Activated naive CD8-positive, alpha-beta T cell treated with anti-CD3 and anti-CD28 coated beads for 36 hours (primary cell): ENCODE results near the gene ALS2CL. TPM values are rescaled to one million over a fixed set of nuclear protein-coding genes. Genes with fewer than 3 reads are reported as not detected.

Experiments
- DNase-seq: peaks from one replicate; pipeline ENCODE4 v3.0.0; 2021
- H3K27ac Mint-ChIP-seq: one replicate; pipeline ENCODE4 v1.8.0; 2022; ENCODE audit warnings: mild to moderate bottlenecking, moderate library complexity, mixed read lengths
- H3K27me3 Mint-ChIP-seq: one replicate; pipeline ENCODE4 v1.8.0; 2022; ENCODE audit warnings: mild to moderate bottlenecking, mixed read lengths
- H3K36me3 Mint-ChIP-seq: one replicate; pipeline ENCODE4 v1.8.0; 2021; ENCODE audit warnings: mild to moderate bottlenecking, mixed read lengths
- H3K4me1 Mint-ChIP-seq: one replicate; pipeline ENCODE4 v1.8.0; 2021; ENCODE audit warnings: mixed read lengths
- H3K4me3 Mint-ChIP-seq: one replicate; pipeline ENCODE4 v1.8.0; 2022; ENCODE audit warnings: mild to moderate bottlenecking, moderate library complexity, mixed read lengths
- H3K9me3 Mint-ChIP-seq: one replicate; pipeline ENCODE4 v1.8.0; 2022; ENCODE audit warnings: mixed read lengths
- total RNA-seq, 2 experiments: library from RNA; stranded (reverse); gene quantifications; one replicate each; pipeline ENCODE4 v1.2.3, GENCODE V29; 2021

Gene ALS2CL
- total RNA-seq, 2 experiments from 2014 or later, result 1.3 TPM

DNA sequence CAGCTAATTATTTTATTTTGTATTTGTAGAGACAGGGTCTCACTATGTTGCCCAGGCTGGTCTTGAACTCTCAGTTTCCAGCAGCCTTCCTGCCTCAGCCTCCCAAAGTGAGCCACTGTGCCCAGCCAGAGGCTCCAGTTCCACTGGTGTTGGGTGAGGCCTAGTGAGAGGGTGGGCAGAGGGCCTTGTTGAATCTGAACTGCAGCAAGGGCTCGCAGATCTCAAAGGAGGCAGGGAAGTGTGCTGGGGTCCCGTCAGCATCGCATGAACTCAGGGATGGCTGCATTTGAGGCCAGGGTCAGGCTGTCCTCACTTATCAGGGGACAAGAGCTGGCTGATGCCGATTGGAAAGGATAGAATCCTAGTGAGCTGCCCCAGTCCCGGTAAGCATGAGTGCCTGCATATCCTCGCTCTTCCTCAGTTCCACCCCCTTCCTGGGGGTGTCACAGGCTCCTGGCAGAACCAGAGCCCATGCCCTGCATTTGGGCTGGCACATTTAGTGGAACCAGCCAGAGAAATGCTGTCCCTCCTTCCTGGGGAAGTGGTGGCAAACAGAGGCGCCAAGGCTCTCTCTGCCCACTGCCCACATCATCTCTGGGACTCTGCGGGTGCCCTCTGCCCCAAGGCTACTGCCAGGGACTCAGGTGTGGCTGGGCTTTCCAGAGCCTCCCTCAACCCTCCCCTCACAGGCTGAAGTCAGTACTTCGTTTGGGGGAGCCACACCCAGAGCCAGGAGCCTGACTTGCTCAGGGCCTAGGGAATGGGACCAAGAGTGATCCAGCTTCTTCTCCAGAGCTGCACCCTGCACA is 24.1 kb downstream of the ALS2CL start:
- H3K27ac Mint-ChIP-seq, result no peak overlapping the region
- H3K36me3 Mint-ChIP-seq, result no peaks in the 10 kb centered on the region
- DNase-seq, result no peak
- H3K4me1 Mint-ChIP-seq, result no peaks in the 10 kb centered on the region
- no peak overlapping the region for H3K4me3 Mint-ChIP-seq
- H3K9me3 Mint-ChIP-seq, result no peaks in the 10 kb centered on the region
- no peaks in the 10 kb centered on the region for H3K27me3 Mint-ChIP-seq

DNA sequence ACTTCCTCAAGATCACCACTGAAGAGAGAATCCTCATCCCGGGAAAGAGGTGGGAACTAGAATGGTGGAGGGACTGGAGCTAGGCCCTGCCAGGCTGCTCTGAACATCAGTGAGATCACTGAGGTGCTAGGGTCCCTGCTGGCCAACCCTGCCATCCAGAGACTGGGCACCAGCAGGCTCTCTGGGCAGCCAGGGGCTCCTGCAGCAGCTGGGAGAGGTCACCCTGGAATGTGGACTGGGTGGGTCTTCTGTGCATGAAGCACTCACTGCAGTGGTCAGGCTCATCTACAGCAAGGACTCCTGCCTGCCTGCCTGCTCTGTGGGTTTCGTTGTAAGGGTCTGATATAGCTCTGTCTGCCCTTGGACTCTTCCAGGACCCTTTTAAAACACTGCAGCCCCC is 24.9 kb downstream of the ALS2CL start:
- no peaks in the 10 kb centered on the region for H3K4me1 Mint-ChIP-seq
- H3K27me3 Mint-ChIP-seq, result no peaks in the 10 kb centered on the region

DNA sequence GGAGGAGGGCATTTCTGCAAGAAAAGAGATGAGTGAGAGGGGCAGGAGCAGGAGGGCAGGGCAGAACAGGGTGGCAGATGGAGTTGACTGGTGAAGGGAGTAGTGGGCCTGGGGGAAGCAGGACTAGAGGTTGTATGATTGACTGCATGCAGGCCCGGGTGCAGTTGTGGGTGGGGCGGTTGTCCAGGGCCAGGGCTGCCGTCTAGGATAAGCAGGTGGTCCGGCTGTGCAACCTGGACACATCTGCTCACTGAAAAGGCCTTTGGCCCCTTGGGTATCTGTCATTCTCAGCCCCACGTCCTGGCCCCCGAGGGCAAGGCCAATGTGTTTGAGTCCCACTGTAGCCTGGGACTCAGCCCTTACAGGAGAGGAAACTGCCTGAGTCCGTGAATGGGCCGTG is 25.4 kb downstream of the ALS2CL start:
- DNase-seq, result no peak
- no peak overlapping the region for H3K27ac Mint-ChIP-seq

More for the DNA sequence above, 24.9 kb downstream of the ALS2CL start:
- H3K27ac Mint-ChIP-seq, result no peak overlapping the region
- no peaks in the 10 kb centered on the region for H3K9me3 Mint-ChIP-seq
- H3K36me3 Mint-ChIP-seq, result no peaks in the 10 kb centered on the region
- no peak overlapping the region for H3K4me3 Mint-ChIP-seq
- DNase-seq, result no peak

DNA sequence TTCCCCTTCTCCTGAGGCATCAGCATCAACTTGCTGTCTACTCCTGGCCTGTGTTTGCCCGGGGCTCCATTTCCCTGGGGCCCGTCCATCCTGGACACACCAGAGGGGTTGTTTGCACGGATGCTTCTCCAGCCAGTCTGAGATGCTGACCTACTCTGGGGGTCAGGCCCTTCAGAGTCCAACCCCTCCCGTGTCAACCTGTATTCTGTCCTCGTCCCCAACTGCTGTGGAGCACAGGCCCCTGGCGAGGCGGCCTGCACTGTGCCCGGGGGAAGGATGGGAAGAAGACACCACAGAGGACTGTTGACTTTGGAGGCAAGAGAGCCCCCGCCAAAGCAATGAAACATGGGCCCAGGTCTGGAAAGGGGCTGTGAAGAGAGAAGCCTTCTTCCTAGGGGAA is 25.8 kb downstream of the ALS2CL start:
- no peaks in the 10 kb centered on the region for H3K27me3 Mint-ChIP-seq
- H3K36me3 Mint-ChIP-seq, result no peaks in the 10 kb centered on the region
- no peaks in the 10 kb centered on the region for H3K4me1 Mint-ChIP-seq
- H3K9me3 Mint-ChIP-seq, result no peaks in the 10 kb centered on the region
- DNase-seq, result no peak
- no peak overlapping the region for H3K4me3 Mint-ChIP-seq
- H3K27ac Mint-ChIP-seq, result no peak overlapping the region

More for the DNA sequence above, 25.4 kb downstream of the ALS2CL start:
- H3K9me3 Mint-ChIP-seq, result no peaks in the 10 kb centered on the region
- no peaks in the 10 kb centered on the region for H3K27me3 Mint-ChIP-seq
- no peaks in the 10 kb centered on the region for H3K4me1 Mint-ChIP-seq
- H3K4me3 Mint-ChIP-seq, result no peak overlapping the region
- H3K36me3 Mint-ChIP-seq, result no peaks in the 10 kb centered on the region

DNA sequence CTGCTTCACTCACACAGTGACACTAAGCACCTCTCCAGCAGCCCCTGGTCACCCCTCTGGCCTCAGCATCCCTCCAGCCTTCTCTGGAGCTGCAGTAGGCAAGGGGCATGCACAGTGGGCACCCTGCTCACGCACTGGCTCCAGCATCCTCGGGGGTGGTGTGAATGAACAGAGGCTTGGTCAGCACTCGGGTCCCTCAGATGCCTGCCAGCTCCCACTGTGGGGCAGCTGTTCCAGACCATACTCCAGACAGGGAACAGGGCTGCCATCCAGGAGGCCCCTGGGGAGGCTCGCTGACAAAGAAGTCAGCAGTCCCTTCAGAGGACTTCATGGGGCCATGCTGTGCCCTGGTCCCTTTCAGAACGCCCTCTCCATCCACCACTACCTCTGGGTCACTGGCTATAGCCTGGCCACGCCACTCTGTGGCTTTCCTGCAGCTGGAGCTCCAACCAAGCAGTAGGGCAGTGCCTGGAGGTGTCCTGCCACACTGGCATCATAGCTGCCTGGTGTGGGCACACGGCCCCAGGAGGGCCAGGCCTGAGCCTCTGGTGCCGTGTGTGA is 26.3 kb downstream of the ALS2CL start:
- Mint-ChIP-seq H3K36me3 (no peaks in the 10 kb centered on the region), H3K4me3 (no peak overlapping the region), H3K27ac (no peak overlapping the region), H3K4me1 (no peaks in the 10 kb centered on the region), H3K27me3 (no peaks in the 10 kb centered on the region), H3K9me3 (no peaks in the 10 kb centered on the region)
- DNase-seq, result no peak

DNA sequence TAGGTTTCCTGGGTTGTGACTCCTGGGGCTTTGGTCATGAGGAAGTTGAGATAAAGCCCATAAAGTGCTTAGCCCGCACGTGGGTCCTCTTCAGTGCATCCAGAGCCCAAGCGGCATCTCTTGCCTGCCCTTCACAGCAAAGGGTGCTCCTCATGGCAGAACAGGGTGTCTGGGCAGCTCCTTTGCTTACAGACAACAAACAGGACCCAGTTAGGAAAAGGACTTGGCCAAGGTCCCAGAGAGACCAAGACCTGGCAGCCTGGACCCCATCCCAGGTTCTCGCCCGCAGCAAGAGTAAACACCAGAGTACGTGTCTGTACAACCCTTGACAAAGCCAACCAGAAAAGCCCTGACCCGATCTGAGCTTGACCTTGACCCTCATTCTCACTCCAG is 27.0 kb downstream of the ALS2CL start:
- Mint-ChIP-seq H3K9me3 (no peaks in the 10 kb centered on the region), H3K27ac (no peak overlapping the region), H3K36me3 (no peaks in the 10 kb centered on the region), H3K4me1 (no peaks in the 10 kb centered on the region), H3K4me3 (no peak overlapping the region), H3K27me3 (no peaks in the 10 kb centered on the region)
- no peak for DNase-seq

DNA sequence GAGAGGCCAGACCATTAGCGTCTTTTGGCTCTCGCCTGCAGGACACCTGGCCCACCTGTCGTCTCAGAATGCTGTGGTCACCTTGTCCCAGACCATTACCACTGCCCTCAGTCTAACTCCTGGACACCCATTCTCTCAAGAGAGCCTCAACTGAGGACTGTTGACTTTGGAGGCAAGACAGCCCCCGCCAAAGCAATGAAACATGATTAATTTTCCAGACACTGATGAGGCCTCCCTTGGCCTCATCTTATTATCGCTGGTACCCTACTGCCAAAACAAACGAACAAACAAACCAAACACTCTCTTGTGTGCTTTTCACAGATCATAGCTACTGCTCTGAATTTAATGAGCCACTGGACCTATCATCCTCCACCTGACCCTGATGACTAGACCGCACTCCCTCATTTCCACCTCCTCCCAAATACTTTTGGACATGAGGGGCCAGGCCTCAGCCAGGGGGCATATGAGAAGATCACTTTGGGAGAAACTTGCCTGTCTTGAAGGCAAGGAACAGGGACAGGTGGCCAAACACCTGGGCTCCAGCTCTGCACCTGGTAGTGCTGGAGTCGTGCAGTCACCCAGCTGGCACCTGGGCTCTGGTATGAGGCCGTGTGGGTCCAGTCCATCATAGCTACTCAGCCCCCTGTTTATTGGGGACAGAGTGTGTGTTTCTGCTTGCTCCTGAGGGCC is 27.6 kb downstream of the ALS2CL start:
- no peaks in the 10 kb centered on the region for H3K4me1 Mint-ChIP-seq
- H3K9me3 Mint-ChIP-seq, result no peaks in the 10 kb centered on the region
- H3K27me3 Mint-ChIP-seq, result no peaks in the 10 kb centered on the region
- no peak overlapping the region for H3K27ac Mint-ChIP-seq
- no peaks in the 10 kb centered on the region for H3K36me3 Mint-ChIP-seq
- no peak overlapping the region for H3K4me3 Mint-ChIP-seq
- no peak for DNase-seq

DNA sequence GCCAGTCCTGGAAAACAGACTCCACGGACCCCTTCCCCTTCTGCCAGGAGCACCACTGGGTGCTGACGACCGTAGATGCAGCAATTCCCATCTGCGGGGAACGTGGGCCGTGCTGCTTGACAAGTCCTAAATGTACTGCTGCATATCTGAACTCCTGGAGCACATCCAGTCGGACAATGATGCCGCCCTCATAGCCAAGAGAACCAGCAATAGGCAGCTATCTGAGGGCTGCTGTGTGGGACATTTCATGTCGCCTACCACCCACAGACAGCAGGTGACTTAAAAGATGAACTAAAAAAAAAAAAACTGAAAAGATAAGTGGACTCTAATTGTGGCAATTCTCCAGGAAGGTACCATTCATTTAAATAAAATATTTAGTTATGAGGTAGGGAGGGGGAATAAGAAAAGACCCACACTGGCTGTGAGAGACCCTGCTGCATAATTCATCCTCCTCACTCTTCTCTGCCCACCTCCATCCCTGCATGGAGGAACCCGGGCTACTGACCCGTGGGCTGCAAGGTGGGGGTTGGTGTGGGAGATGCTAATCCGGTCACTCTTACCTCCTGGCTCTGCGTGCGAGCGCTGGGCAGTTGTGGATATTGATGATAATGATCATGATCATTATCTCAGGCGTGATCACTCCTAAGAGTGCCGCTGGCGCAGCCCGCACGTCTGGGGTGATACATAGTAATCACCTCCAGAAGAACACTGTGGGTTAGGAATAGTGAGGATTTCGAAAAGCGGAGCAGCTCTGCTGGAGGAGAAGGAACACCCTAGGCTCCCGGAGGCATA is 28.3 kb downstream of the ALS2CL start:
- Mint-ChIP-seq H3K9me3 (no peaks in the 10 kb centered on the region), H3K27me3 (no peaks in the 10 kb centered on the region), H3K36me3 (no peaks in the 10 kb centered on the region), H3K27ac (no peak overlapping the region), H3K4me1 (no peaks in the 10 kb centered on the region), H3K4me3 (no peak overlapping the region)
- DNase-seq, result no peak

DNA sequence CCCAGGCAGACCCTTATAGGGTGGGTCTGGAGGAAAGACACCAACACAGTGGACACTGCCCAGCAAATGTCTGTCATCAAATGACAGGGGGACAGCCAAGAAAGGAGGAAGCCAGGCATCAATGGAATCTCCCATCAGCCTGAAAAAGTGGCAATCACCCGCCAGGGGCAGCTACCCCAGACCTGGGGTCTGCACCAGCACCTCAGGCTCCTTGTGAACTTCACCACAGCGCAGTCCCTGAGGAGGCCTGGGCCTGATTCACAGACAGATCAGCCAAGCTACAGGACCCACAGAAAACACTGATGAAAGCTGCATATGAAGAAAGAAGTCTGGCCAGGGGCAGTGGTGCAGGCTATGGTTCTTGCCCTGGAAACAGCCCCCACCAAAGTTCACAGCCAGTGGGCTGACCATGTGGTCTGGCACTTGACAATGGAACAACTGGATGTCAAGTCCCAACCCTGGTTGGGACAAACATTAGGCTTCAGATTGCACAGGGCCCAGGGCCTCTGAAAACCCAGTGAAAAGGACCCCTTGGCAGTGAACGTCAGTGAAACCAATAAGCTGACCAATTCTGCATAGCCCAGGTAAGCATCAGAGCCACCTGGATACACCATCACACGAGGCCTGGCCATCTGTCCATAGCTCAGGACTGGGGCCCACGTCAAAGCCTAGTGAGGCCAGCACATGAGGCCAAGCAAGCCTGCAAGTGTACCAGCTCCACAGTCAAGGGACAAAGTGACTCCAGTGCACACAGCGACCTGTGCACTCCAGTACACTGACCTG is 29.1 kb downstream of the ALS2CL start:
- H3K27me3 Mint-ChIP-seq, result no peaks in the 10 kb centered on the region
- no peak overlapping the region for H3K27ac Mint-ChIP-seq
- H3K9me3 Mint-ChIP-seq, result no peaks in the 10 kb centered on the region
- no peaks in the 10 kb centered on the region for H3K36me3 Mint-ChIP-seq
- no peaks in the 10 kb centered on the region for H3K4me1 Mint-ChIP-seq
- DNase-seq, result no peak
- no peak overlapping the region for H3K4me3 Mint-ChIP-seq

DNA sequence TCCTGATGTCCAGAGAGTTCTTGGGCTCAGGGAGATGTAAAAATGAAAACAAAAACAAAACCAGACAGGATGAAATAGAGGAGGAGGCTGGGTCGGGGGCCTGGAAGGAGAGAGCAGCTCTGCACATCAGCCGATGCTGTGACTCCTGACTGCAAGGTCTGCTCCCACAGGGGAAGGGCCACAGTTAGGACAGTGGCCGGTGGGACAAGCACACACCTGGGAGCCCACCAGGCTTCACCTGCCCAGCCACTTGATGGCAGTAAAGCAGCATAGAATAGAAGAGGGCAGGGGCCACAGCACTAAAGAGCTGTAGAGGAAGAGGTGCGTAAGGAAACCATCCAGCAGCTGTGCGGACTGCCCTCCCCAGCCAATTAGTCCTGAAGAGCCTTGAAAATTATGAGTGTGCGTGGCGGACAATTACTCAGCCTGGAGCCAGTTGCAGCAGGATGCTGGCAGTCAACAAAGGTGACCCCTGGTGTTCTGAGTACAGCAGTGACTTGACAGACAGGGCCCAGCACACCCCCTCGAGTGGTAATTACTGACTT is 29.8 kb downstream of the ALS2CL start:
- H3K36me3 Mint-ChIP-seq, result no peaks in the 10 kb centered on the region
- H3K27me3 Mint-ChIP-seq, result no peaks in the 10 kb centered on the region
- DNase-seq, result no peak
- H3K4me1 Mint-ChIP-seq, result no peaks in the 10 kb centered on the region
- H3K9me3 Mint-ChIP-seq, result no peaks in the 10 kb centered on the region
- no peak overlapping the region for H3K27ac Mint-ChIP-seq
- no peak overlapping the region for H3K4me3 Mint-ChIP-seq

DNA sequence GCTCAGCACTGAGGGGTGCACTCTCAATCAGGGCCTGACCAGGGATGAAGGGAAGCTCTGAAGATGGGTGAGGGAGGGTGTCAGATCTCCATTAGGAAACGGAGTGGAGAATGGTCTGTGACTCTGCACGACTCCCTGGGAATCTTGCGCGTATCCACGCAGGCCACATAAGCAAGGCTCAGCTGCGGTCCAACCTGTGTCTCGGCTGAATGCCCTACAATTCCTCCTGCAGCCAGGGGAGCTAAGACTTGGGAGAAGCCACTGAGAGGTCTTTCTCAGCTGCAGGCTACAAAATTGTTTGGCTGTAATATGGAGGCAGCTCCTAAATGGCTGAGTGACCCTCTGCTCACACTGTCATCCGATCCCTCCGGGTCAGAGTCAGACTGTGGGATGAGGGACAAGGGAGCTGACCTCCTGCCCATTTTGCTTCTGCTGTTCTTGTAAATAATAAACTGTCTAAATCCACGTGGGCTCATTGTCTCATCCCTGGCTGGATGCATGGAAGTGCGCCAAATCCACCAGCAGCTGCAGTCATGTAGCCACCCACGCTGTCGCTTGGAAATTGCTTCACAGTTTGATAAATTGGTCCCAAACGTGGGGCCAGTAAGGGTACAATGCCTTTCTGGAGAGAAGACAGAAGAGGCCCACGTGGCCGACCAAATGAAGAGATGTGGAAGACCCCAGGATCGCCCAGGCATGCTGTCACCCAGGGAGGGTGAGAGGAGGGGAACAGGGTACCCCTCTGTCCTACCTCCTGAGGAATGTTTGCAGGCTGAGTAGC is 30.5 kb downstream of the ALS2CL start:
- Mint-ChIP-seq H3K36me3 (no peaks in the 10 kb centered on the region), H3K4me3 (no peak overlapping the region), H3K4me1 (no peaks in the 10 kb centered on the region), H3K27me3 (no peaks in the 10 kb centered on the region), H3K9me3 (no peaks in the 10 kb centered on the region), H3K27ac (no peak overlapping the region)
- DNase-seq, result no peak

DNA sequence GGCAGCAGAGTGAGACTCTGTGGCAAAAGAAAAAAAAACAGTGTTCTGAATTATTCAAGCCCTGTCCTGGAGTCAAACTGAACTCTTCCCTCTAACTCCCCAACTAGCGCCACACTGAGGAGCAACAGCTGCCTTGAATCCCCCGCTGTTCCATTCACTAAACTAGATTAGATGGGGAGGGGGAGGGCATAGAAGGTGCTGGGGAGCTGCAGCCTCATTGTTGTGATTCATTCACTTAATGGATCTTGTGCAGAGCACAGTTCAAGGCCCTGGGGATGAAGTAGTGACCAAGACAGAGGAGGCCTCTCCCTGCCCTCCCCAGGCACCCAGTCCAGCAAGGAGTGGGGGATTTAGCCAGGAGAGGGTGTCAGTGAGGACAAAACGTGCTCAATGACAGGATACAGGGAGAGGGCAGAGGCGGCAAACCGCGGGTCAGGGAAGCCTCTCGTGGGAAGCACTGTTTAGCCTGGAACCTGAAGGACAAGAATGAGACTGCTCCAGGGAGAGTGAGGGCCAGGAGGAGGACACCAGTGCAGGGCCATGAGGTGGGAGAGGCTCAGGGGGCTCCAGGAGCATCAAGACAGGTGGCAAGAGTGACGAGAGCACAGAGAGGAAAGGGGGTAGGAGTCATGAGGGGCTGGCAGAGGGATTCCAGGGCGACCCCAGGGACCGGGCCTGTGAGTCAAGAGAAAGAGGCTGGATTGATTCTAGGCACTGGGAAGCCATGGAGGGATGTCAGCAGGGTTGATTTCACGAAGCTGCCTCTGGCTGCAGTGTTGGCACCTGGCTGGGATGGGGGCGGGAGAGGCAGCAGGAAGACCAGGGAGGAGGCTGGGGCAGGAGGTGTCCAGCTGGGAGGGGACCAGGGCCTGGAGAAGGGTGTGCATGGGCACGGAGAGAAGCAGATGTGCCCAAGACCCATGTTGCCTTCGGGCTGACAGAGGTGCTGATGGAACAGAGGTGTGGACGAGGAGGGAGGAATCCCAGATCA is 31.4 kb downstream of the ALS2CL start:
- Mint-ChIP-seq H3K36me3 (no peaks in the 10 kb centered on the region), H3K4me1 (peaks cover 2% of the 10 kb centered on the region), H3K27ac (no peak overlapping the region), H3K4me3 (no peak overlapping the region), H3K9me3 (no peaks in the 10 kb centered on the region), H3K27me3 (no peaks in the 10 kb centered on the region)
- no peak for DNase-seq
